ENCODE results near the gene ACTR10.

Gene ACTR10

DNA sequence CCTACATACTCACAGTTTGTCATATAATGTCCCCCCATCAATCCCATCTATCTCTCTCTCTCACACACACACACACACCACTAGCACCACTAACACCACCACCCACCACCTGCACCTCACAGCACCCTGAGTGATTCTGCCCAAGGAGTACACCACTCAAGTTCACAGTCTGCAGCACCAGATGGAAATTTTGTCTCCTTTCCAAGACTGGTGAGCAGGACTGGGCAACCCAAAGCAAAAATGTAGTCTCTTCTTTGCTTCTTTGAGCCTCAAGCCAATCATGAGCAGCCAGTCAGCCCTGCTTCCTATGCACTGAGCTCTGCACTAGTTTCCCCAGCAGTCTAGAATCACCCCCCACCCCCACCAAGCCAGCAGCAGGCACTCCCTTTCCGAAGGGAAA is 32.9 kb upstream of the ACTR10 start:
- Histone ChIP-seq H3F3A (ENCODE audit: insufficient read depth) (no peaks in the 10 kb centered on the region), H3K79me2 (ENCODE audit: insufficient read depth, low read length) (no peaks in the 10 kb centered on the region), H3K4me3 (ENCODE audit: insufficient read depth, low read length, poor library complexity, severe bottlenecking) (no peak overlapping the region), H4K20me1 (ENCODE audit: low read depth, low read length) (no peaks in the 10 kb centered on the region), H3K27ac (ENCODE audit: low read depth, low read length) (no peak overlapping the region), H2AFZ (ENCODE audit: low read depth, low read length, severe bottlenecking) (no peak overlapping the region), H3K36me3 (ENCODE audit: low read length) (no peaks in the 10 kb centered on the region), H3K27me3 (ENCODE audit: low read length) (no peaks in the 10 kb centered on the region), H3K4me2 (ENCODE audit: low read depth, low read length, poor library complexity, severe bottlenecking) (no peak overlapping the region), H3K9me3 (ENCODE audit: insufficient read depth, low read length) (no peaks in the 10 kb centered on the region), H3K9me2 (replicated peaks; ENCODE audit: insufficient read depth, low read length) (no peaks in the 10 kb centered on the region), H3K9ac (ENCODE audit: low read length) (no peak overlapping the region)
- TF ChIP-seq, protein P1, sequence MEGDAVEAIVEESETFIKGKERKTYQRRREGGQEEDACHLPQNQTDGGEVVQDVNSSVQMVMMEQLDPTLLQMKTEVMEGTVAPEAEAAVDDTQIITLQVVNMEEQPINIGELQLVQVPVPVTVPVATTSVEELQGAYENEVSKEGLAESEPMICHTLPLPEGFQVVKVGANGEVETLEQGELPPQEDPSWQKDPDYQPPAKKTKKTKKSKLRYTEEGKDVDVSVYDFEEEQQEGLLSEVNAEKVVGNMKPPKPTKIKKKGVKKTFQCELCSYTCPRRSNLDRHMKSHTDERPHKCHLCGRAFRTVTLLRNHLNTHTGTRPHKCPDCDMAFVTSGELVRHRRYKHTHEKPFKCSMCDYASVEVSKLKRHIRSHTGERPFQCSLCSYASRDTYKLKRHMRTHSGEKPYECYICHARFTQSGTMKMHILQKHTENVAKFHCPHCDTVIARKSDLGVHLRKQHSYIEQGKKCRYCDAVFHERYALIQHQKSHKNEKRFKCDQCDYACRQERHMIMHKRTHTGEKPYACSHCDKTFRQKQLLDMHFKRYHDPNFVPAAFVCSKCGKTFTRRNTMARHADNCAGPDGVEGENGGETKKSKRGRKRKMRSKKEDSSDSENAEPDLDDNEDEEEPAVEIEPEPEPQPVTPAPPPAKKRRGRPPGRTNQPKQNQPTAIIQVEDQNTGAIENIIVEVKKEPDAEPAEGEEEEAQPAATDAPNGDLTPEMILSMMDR (IDR thresholded peaks at IDR 0.05; ENCODE audit: insufficient read depth, low read length, poor library complexity, severe bottlenecking), result no peak
- TF ChIP-seq EZH2phosphoT487 (conservative IDR thresholded peaks at IDR 0.05; ENCODE audit: low read length), result no peak

DNA sequence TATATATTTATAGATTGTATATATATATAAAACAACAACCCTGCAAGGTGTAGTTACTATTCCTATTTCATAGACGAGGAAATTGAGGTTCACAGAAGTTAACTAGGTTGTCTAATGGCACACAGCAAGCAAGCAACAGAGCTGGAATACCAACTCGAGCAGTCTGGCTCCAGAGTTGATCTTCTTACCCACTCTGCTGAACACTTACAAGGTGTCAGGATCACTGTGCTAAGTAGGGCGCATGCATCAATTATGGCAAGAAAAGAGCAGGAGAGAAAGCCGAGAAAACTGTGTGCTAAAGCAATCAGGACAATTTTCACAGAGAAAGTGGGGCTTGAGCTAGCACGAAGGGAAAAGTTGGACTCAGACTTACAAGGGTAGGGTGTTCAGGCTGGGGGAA is 32.1 kb upstream of the ACTR10 start:
- Histone ChIP-seq H3K9me2 (replicated peaks; ENCODE audit: insufficient read depth, low read length) (no peaks in the 10 kb centered on the region), H3K27me3 (ENCODE audit: low read length) (no peaks in the 10 kb centered on the region), H3K4me3 (ENCODE audit: insufficient read depth, low read length, poor library complexity, severe bottlenecking) (no peak overlapping the region), H3K9me3 (ENCODE audit: insufficient read depth, low read length) (no peaks in the 10 kb centered on the region), H3F3A (ENCODE audit: insufficient read depth) (no peaks in the 10 kb centered on the region), H3K9ac (ENCODE audit: low read length) (no peak overlapping the region), H3K36me3 (ENCODE audit: low read length) (no peaks in the 10 kb centered on the region), H3K79me2 (ENCODE audit: insufficient read depth, low read length) (no peaks in the 10 kb centered on the region), H3K27ac (ENCODE audit: low read depth, low read length) (no peak overlapping the region), H3K4me2 (ENCODE audit: low read depth, low read length, poor library complexity, severe bottlenecking) (no peak overlapping the region), H2AFZ (ENCODE audit: low read depth, low read length, severe bottlenecking) (no peak overlapping the region), H4K20me1 (ENCODE audit: low read depth, low read length) (no peaks in the 10 kb centered on the region)
- no peak for TF ChIP-seq EZH2phosphoT487 (conservative IDR thresholded peaks at IDR 0.05; ENCODE audit: low read length)
- TF ChIP-seq, protein P1 (IDR thresholded peaks at IDR 0.05; ENCODE audit: insufficient read depth, low read length, poor library complexity, severe bottlenecking), result no peak

DNA sequence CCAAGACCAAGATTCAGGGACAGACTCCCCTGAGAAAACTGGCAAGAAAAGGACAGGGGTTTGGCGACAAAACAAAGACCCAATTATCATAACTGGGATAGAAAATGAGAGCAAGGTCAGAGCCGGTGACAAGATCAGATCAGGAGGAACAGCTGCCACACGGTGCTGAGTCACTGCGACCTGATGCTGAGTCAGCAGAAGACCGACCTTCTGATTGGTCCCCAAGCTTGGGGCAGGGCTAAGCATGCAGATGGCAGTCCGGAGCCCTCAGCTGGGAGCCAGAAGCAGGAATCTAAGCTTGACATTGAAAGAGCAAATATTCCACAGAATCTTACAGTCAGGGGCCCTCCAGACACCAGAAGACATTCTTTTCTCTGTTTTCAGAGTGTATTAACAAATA is 28.9 kb upstream of the ACTR10 start:
- H3K9me3 ChIP-seq (ENCODE audit: insufficient read depth, low read length), result no peaks in the 10 kb centered on the region
- H3K36me3 ChIP-seq (ENCODE audit: low read length), result no peaks in the 10 kb centered on the region
- no peak overlapping the region for H3K27ac ChIP-seq (ENCODE audit: low read depth, low read length)
- H3K9me2 ChIP-seq (replicated peaks; ENCODE audit: insufficient read depth, low read length), result no peaks in the 10 kb centered on the region
- H3K27me3 ChIP-seq (ENCODE audit: low read length), result no peaks in the 10 kb centered on the region
- H3K4me2 ChIP-seq (ENCODE audit: low read depth, low read length, poor library complexity, severe bottlenecking), result no peak overlapping the region
- no peaks in the 10 kb centered on the region for H4K20me1 ChIP-seq (ENCODE audit: low read depth, low read length)
- peak overlapping the region; percentile 46 for H2AFZ ChIP-seq (ENCODE audit: low read depth, low read length, severe bottlenecking)
- no peak overlapping the region for H3K4me3 ChIP-seq (ENCODE audit: insufficient read depth, low read length, poor library complexity, severe bottlenecking)
- TF ChIP-seq, protein P1 (IDR thresholded peaks at IDR 0.05; ENCODE audit: insufficient read depth, low read length, poor library complexity, severe bottlenecking), result no peak
- no peak for TF ChIP-seq EZH2phosphoT487 (conservative IDR thresholded peaks at IDR 0.05; ENCODE audit: low read length)
- no peaks in the 10 kb centered on the region for H3K79me2 ChIP-seq (ENCODE audit: insufficient read depth, low read length)
- H3F3A ChIP-seq (ENCODE audit: insufficient read depth), result no peaks in the 10 kb centered on the region
- no peak overlapping the region for H3K9ac ChIP-seq (ENCODE audit: low read length)
